ENCODE data around the gene SNTG2.

The SNTG2 gene

GRCh38 chr2:1047485-1047884 is 96.8 kb downstream of the SNTG2 start:
- DNase-seq (ENCODE audit: low read depth in 4 of 4, low spot score in 1 of 4), result no peak

- no peak for DNase-seq (ENCODE audit: low read depth in 4 of 4, low spot score in 1 of 4)
These were observed 99.0 kb downstream of the SNTG2 start for GRCh38 chr2:1049691-1050090.

- DNase-seq (ENCODE audit: low read depth in 4 of 4, low spot score in 1 of 4), result no peak
These were observed 100.4 kb downstream of the SNTG2 start for GRCh38 chr2:1051075-1051474.

GRCh38 chr2:1052771-1053191 is 102.1 kb downstream of the SNTG2 start:
- no peak for DNase-seq (ENCODE audit: low read depth in 4 of 4, low spot score in 1 of 4)

GRCh38 chr2:1053786-1054185 is 103.1 kb downstream of the SNTG2 start:
- DNase-seq (ENCODE audit: low read depth in 4 of 4, low spot score in 1 of 4), result no peak

GRCh38 chr2:1054399-1054798 is 103.8 kb downstream of the SNTG2 start:
- DNase-seq (ENCODE audit: low read depth in 4 of 4, low spot score in 1 of 4), result no peak

GRCh38 chr2:1055014-1055595 is 104.5 kb downstream of the SNTG2 start:
- DNase-seq (ENCODE audit: low read depth in 4 of 4, low spot score in 1 of 4), result no peak

GRCh38 chr2:1060372-1060771 is 109.7 kb downstream of the SNTG2 start:
- no peak for DNase-seq (ENCODE audit: low read depth in 4 of 4, low spot score in 1 of 4)

GRCh38 chr2:1060987-1061386 is 110.3 kb downstream of the SNTG2 start:
- no peak for DNase-seq (ENCODE audit: low read depth in 4 of 4, low spot score in 1 of 4)

- no peak for DNase-seq (ENCODE audit: low read depth in 4 of 4, low spot score in 1 of 4)
These were observed 117.6 kb downstream of the SNTG2 start for GRCh38 chr2:1068241-1068640.

- no peak for DNase-seq (ENCODE audit: low read depth in 4 of 4, low spot score in 1 of 4)
These were observed 118.2 kb downstream of the SNTG2 start for GRCh38 chr2:1068822-1069221.

- no peak for DNase-seq (ENCODE audit: low read depth in 4 of 4, low spot score in 1 of 4)
These were observed 119.2 kb downstream of the SNTG2 start for GRCh38 chr2:1069847-1070246.

- no peak for DNase-seq (ENCODE audit: low read depth in 4 of 4, low spot score in 1 of 4)
These were observed 120.0 kb downstream of the SNTG2 start for GRCh38 chr2:1070601-1071000.

GRCh38 chr2:1071650-1072049 is 121.0 kb downstream of the SNTG2 start:
- no peak for DNase-seq (ENCODE audit: low read depth in 4 of 4, low spot score in 1 of 4)

- DNase-seq (ENCODE audit: low read depth in 4 of 4, low spot score in 1 of 4), result no peak
These were observed 121.6 kb downstream of the SNTG2 start for GRCh38 chr2:1072250-1072649.

- DNase-seq (ENCODE audit: low read depth in 4 of 4, low spot score in 1 of 4), result no peak
These were observed 127.3 kb downstream of the SNTG2 start for GRCh38 chr2:1077911-1078310.

- no peak for DNase-seq (ENCODE audit: low read depth in 4 of 4, low spot score in 1 of 4)
These were observed 127.7 kb downstream of the SNTG2 start for GRCh38 chr2:1078326-1078725.

- DNase-seq (ENCODE audit: low read depth in 4 of 4, low spot score in 1 of 4), result no peak
These were observed 129.5 kb downstream of the SNTG2 start for GRCh38 chr2:1079873-1080799.

- no peak for DNase-seq (ENCODE audit: low read depth in 4 of 4, low spot score in 1 of 4)
These were observed 131.0 kb downstream of the SNTG2 start for GRCh38 chr2:1081451-1082225.

- no peak for DNase-seq (ENCODE audit: low read depth in 4 of 4, low spot score in 1 of 4)
These were observed 132.0 kb downstream of the SNTG2 start for GRCh38 chr2:1082456-1083205.

- no peak for DNase-seq (ENCODE audit: low read depth in 4 of 4, low spot score in 1 of 4)
These were observed 137.7 kb downstream of the SNTG2 start for GRCh38 chr2:1088192-1088860.

Measured in stimulated activated CD4-positive, alpha-beta T cell treated with anti-CD3 and anti-CD28 coated beads, Interleukin-1b, Interleukin-23, amount 100 ng/mL, for 24 hours (primary cell).